ENCODE data around the gene PKN3.

Gene PKN3

DNA sequence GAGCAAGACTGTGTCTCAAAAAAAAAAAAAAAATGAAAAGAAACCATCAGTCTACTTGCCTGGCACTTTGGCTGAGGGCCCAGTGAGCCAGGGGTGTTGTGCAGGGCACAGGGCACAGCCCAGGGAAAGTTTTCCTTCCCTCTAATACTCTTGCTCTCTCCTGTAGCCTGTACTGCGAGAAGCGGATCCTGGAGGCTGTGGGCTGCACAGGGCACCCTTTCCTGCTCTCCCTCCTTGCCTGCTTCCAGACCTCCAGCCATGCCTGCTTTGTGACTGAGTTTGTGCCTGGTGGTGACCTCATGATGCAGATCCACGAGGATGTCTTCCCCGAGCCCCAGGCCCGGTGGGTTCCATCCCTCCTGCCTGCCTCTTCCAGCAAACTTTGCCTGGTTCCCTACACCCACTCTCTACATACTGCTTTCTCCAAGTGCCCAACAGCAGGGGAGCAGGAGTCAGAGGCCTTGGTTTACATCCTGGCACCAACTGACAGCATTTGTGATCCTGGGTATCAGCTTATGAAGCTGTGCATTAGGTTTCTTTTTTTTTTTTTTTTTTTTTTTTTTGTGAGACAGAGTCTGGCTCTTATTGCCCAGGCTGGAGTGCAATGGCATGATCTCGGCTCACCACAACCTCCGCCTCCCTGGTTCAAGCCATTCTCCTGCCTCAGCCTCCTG lies 14.4 kb downstream of the PKN3 start:
- DNase-seq (ENCODE audit: low read depth in 1 of 2, low spot score in 1 of 2), result no peak

GRCh38 chr9:128718047-128718446 lies 15.7 kb downstream of the PKN3 start:
- DNase-seq (ENCODE audit: low read depth in 1 of 2, low spot score in 1 of 2), result no peak

DNA sequence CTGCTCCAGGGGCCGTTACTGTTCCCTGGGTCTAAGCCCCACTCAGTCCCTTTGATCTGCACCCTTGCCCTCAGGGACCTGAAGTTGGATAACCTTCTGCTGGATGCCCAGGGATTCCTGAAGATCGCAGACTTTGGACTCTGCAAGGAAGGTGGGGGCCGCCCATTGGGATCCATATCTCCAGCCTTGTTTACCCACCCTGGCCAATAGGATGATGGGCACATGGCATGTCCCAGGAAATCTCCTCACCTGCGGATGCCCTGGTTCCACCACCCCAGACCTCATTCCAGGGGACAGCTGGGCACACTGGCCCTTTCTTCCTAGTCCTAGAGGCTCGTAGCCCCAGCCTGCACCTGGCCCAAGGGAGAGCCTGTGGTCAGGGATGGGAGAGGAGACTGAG lies 16.2 kb downstream of the PKN3 start:
- no peak for DNase-seq (ENCODE audit: low read depth in 1 of 2, low spot score in 1 of 2)

- no peak for DNase-seq (ENCODE audit: low read depth in 1 of 2, low spot score in 1 of 2)
Measured at GRCh38 chr9:128719919-128720605, 17.8 kb downstream of the PKN3 start.

GRCh38 chr9:128720841-128721486 lies 18.7 kb downstream of the PKN3 start:
- no peak for DNase-seq (ENCODE audit: low read depth in 1 of 2, low spot score in 1 of 2)

GRCh38 chr9:128721487-128722010 lies 19.2 kb downstream of the PKN3 start:
- no peak for DNase-seq (ENCODE audit: low read depth in 1 of 2, low spot score in 1 of 2)

DNA sequence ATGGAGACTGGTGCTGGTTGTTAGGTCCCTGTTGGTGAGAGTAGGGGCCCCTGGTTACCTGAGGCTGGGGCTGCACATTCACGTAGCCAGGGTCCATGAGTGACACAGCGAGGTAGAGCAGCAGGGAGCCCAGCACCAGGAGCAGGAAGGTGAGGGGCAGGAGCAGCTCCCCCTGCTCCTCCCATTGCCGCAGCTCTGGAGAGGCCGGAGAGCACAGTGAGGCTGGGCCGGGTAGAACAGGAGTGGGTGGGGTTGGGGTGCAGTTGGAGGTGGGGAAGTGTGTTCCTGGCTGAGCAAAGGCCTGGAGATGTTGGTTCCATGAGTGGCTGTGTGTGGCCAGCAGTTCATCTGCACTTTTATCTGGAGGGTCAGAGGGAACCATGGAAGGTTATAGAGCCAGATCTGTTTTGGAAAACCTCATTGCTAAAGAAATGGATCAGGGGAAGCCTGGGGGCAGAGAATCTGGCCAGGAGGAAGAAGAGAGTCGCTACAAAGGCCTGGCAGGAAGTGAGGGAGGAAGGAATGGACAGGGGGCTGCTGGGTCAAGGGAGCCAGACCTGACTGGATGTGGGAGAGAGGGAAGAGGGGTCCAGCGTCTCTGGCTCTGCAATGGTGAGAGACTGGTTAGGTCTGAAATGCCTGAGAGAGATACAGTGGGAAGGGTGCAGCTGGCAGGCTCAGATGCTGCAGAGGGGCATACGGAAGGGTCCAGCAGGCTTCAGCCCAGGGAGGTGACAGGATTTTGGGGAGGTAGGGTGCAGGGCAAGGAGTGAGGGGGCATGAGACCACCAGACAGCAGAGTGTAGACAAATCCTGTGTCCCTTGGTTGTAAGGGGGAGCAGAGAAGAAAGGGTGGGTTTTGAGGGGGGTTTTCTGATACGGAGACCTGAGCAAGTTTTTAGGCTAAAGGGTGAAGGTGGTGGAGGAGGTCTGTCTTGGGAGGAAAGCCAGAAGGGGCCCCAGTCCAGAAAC lies 20.4 kb downstream of the PKN3 start:
- DNase-seq (ENCODE audit: low read depth in 1 of 2, low spot score in 1 of 2), result no peak

DNA sequence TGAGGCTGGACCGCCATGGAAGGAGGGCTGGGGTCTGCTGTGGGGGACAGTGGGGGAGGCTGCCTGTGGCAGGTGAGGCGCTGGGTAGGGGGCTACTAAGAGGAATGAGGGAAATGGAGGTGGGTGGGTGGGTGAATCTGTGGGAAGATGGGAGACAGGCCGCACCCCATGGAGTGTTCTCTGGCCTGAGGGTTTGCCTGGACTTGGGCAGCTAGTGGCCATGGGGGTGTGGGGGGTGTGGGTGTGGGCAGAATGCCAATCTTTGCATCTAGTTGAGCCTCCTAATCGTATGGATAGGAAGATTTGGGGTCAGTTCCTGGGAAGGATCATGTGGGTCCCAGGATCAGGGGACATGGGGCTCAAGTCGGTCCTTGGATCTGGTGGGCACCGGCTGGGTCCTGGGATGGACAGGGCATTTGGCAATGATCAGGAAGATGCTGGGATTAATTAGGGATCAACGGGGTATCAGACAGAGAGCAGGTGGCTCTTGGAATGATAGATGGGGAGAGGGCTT lies 21.1 kb downstream of the PKN3 start:
- DNase-seq (ENCODE audit: low read depth in 1 of 2, low spot score in 1 of 2), result no peak

DNA sequence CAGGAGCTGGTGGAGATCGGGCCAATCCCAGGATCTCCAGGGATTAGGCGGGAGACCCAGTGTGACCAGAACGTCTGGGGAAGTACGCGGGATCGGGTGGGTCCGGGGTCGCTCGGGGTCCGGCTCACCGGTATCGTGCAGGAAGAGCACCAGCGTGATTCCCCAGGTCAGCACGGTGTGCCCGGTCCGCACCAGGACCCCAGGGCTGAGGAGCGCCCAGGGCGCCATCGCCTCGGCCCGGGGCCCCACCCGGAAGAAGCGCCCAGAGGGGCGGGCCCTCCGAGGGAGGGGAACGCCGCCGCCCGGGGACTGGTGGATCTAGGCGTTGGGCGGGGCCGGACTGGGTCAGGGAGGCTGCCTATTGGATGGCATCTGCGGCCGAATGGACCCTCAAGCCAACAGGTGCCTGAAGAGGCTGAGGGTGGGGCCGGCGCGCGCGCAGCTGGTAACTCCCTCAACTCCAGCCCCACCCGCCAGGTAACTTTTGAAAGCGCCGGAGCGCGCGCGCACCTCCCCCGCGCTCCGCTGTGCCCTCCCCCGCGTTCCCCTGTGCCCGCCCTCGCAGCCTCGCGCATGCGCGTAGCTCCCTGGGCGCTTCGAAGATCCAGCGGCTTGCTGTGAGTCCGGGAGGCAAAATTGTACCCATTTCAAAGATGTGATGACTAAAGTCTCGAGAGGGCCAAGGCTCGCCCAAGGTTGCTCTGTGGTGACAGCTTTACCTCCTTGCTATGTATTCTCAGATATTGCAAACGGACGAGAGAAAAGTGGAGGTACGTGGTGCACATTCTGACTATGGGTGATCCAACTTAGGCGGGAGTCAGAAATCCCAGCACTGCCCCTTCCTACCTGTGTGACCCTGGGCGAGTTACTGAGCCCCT lies 21.8 kb downstream of the PKN3 start, which contains the start of gene ZDHHC12:
TSS of gene ZDHHC12 (minus strand) at position 262 of the 878 bp plus-strand sequence. CDS start at position 228, 34 bp downstream.
- peak; percentile 97 to 98 for DNase-seq (ENCODE audit: low read depth in 1 of 2, low spot score in 1 of 2)

DNA sequence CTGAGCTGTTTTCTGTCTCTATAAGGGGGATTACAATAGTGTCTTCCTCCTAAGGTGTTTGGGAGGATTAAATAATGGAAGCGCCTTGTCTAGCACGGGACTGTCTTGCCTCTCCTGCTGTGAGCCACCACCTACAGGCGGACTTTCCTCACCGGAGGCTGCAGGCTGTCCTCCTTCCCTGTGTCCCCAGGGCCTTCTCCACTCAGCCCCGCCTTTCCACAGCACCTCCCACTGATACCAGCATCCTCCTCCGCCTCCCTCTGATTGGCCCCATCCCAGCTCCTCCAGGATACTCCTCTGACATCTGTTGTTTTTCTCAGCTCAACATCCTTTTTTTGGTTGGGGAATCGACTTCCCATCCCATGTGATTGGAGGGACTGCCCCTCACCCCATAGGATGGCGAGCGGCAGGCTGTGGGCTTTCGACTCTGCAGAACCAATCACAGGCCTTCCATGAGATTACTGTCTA lies 22.5 kb downstream of the PKN3 start:
- DNase-seq (ENCODE audit: low read depth in 1 of 2, low spot score in 1 of 2), result no peak

GRCh38 chr9:128727640-128728248 lies 25.4 kb downstream of the PKN3 start:
- no peak for DNase-seq (ENCODE audit: low read depth in 1 of 2, low spot score in 1 of 2)

- DNase-seq (ENCODE audit: low read depth in 1 of 2, low spot score in 1 of 2), result no peak
Measured at GRCh38 chr9:128728298-128728697, 26.0 kb downstream of the PKN3 start.

DNA sequence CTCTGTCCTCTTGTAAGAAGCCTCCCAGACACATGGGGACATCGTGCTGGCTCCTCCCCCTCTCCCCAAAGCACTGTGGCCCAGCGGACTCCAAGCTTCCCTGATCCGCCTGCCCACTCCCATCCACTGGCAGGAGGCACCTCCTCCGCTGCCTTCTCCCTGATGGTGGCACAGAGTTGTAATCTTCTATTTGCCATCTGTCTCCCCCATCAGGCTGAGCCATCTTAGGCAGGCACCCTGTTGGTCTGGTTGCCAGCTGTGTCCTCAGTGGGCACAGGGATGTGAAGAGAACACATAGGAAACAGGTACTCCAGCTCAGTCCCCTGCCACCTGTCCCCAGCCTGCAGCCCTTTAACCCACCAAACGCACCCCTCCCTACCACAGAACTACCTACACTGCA lies 27.0 kb downstream of the PKN3 start:
- no peak for DNase-seq (ENCODE audit: low read depth in 1 of 2, low spot score in 1 of 2)

DNA sequence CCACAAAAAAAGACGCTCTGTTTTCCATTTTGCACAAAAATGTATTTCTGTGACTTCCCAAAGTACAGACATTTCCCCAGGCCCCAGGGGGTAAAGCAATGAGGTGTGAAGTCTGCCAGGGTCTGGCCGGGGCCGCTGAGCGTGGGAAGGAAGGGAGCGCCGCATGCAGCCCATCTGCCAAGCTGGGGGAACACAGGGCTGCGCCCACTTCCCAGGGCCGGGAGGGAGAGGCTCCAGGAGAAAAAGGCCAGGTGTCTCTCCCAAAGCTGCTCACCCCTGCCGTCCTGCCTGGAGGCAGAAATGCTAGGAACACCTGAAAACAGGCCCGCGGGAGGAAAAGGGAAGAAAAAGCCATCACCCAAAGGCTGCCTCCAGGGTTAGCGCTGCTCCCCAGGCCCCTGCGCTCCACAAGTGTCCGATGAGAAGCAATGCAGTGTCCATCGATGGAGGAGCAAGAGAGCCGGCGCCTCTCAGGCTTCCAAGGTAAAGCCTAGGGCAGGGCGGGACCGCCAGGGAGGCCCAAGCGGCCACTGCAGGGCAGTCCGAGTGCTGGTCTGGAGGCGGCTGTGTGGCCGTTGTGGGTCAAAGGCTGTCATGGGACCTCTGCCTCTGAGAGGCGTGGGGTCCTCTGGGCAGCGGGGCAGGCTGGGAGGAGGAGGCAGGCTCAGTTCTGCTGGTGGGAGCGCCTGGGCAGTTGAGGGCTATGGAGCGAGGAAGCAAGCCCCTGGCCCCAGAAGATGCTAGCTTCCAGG lies 27.6 kb downstream of the PKN3 start:
- no peak for DNase-seq (ENCODE audit: low read depth in 1 of 2, low spot score in 1 of 2)

DNA sequence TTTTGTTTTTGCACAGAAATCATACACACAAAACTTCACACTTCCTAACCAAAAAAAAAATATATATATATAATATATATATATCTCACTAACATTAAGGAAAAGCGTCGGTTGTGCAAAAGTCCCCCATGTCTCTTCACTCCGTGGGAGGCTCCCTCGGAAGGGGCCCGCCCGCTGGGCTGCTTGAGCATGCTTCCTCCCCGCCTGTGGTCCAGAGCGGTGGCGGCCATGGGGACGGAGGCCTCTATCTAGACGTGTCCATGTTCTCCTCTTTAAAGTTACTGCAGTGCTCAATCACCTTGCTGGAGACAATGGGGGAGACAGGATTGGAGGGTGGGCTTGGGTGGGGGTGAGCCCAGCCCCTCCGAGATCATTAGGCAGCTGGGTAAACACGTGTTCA lies 28.8 kb downstream of the PKN3 start:
- no peak for DNase-seq (ENCODE audit: low read depth in 1 of 2, low spot score in 1 of 2)

DNA sequence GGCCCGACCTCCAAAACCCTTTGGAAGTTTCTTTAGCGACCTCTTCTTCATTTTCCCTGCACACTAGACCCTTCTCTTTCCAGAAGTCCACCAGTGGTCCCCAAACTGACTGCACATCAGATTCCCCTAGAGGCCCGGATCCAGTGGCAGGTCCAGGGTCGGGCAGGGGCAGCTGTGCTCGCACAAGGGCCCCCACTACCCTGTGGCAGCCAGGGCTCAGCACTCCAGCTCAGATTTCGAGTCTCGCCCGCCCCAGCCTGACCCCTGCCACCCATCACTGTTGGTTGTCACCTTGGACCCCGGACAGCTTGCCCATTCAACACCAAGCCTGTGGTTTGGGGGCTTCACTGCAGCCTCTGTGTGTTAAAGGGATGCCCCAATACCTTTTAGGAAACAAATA lies 29.4 kb downstream of the PKN3 start:
- DNase-seq (ENCODE audit: low read depth in 1 of 2, low spot score in 1 of 2), result no peak

- no peak for DNase-seq (ENCODE audit: low read depth in 1 of 2, low spot score in 1 of 2)
Measured at GRCh38 chr9:128732576-128732975, 30.3 kb downstream of the PKN3 start.

DNA sequence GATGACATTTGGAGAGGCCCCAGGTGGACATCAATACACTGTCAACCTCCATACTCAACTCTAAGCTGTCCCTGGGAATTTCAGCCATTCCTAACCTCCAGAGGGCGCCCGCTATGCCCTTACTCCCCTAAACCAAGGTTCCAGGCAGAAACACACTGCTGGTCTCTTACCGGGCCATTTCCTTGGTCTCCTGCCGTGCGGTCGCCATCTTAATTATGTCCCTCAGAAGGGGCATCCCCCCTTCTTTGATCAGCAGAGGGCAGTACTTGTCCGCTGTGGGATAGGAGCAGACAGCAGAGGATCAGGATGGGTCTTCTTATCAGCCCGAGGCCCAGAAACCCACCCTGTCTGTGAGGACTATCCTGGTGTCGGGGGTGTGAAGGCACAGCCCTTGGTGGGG lies 31.0 kb downstream of the PKN3 start:
- DNase-seq (ENCODE audit: low read depth in 1 of 2, low spot score in 1 of 2), result no peak
